Mesenchymal stem cell (in vitro differentiated cells and primary cell): ENCODE results near the gene DBR1.
"Not testable (repeated sequence)": the region's sequence is repeated elsewhere in the genome, so short reads cannot be mapped to it uniquely, and the experiment has no call there.

Experiments
- DNase-seq: peaks from one replicate; pipeline ENCODE4 v3.0.0-alpha.2; 2013
- H2AFZ ChIP-seq: one replicate; pipeline ENCODE4 v1.6.1; 2013; ENCODE audit warnings: low read depth, mild to moderate bottlenecking, control low read depth, inconsistent platforms, low read length, moderate library complexity
- H2AK5ac ChIP-seq: 2 replicates; pipeline ENCODE4 v1.6.1; 2013; ENCODE audit warnings: low read length, moderate library complexity, mild to moderate bottlenecking, inconsistent platforms; ENCODE audit not compliant: severe bottlenecking
- H2BK120ac ChIP-seq: one replicate; pipeline ENCODE4 v1.6.1; 2013; ENCODE audit warnings: low read depth, mild to moderate bottlenecking, inconsistent platforms, low read length, moderate library complexity
- H2BK12ac ChIP-seq, 2 experiments: one replicate each; pipeline ENCODE4 v1.6.1; 2013; ENCODE audit warnings: inconsistent platforms in 2 of 2, low read length in 2 of 2, mild to moderate bottlenecking in 2 of 2, moderate library complexity in 2 of 2, control low read depth in 1 of 2
- H2BK15ac ChIP-seq: one replicate; pipeline ENCODE4 v1.6.1; 2013; ENCODE audit warnings: mild to moderate bottlenecking, low read depth, inconsistent platforms; ENCODE audit not compliant: poor library complexity, severe bottlenecking
- H2BK5ac ChIP-seq: 2 replicates; pipeline ENCODE4 v1.6.1; 2013; ENCODE audit warnings: low read depth, mild to moderate bottlenecking, low read length, control low read depth, inconsistent platforms; ENCODE audit not compliant: poor library complexity, severe bottlenecking
- H3K14ac ChIP-seq, 2 experiments: one replicate each; pipeline ENCODE4 v1.6.1; 2013; ENCODE audit warnings: inconsistent platforms in 2 of 2, low read length in 2 of 2, control low read depth in 1 of 2, mild to moderate bottlenecking in 1 of 2, moderate library complexity in 1 of 2
- H3K18ac ChIP-seq, 2 experiments: one replicate each; pipeline ENCODE4 v1.6.1; 2013; ENCODE audit warnings: inconsistent platforms in 2 of 2, low read length in 2 of 2, control low read depth in 1 of 2, low read depth in 1 of 2, mild to moderate bottlenecking in 1 of 2
- H3K23ac ChIP-seq, 2 experiments: one replicate each; pipeline ENCODE4 v1.6.1; 2013; ENCODE audit warnings: inconsistent platforms in 2 of 2, low read length in 2 of 2, mild to moderate bottlenecking in 2 of 2, moderate library complexity in 2 of 2, control low read depth in 1 of 2
- H3K27ac ChIP-seq: 2 replicates; pipeline ENCODE4 v1.5.1; 2013; ENCODE audit warnings: mild to moderate bottlenecking, moderate library complexity, low read length, control low read depth, inconsistent platforms; ENCODE audit not compliant: poor library complexity, severe bottlenecking
- H3K27me3 ChIP-seq, 2 experiments: 2 replicates each; pipeline versions ENCODE4 v1.6.1 to v1.7.0; 2013; ENCODE audit warnings: low read length in 2 of 2, mild to moderate bottlenecking in 2 of 2, moderate library complexity in 2 of 2, control low read depth in 1 of 2, inconsistent platforms in 1 of 2; ENCODE audit not compliant: control insufficient read depth in 1 of 2, insufficient read depth in 1 of 2
- H3K36me3 ChIP-seq, 2 experiments: 2 replicates each; pipeline versions ENCODE4 v1.6.1 to v1.7.0; 2013; ENCODE audit warnings: low read length in 2 of 2, control low read depth in 1 of 2, inconsistent platforms in 1 of 2, low read depth in 1 of 2, mild to moderate bottlenecking in 1 of 2; ENCODE audit not compliant: insufficient read depth in 2 of 2, control insufficient read depth in 1 of 2
- H3K4ac ChIP-seq, 2 experiments: one replicate each; pipeline ENCODE4 v1.6.1; 2013; ENCODE audit warnings: inconsistent platforms in 2 of 2, low read length in 2 of 2, mild to moderate bottlenecking in 2 of 2, moderate library complexity in 2 of 2, control low read depth in 1 of 2, low read depth in 1 of 2
- H3K4me1 ChIP-seq: 2 replicates; pipeline ENCODE4 v1.6.1; 2013; ENCODE audit warnings: low read depth, low read length, control low read depth; ENCODE audit not compliant: control insufficient read depth, insufficient read depth
- H3K4me2 ChIP-seq: 2 replicates; pipeline ENCODE4 v1.6.1; 2013; ENCODE audit warnings: low read length, mild to moderate bottlenecking, inconsistent platforms; ENCODE audit not compliant: poor library complexity, severe bottlenecking
- H3K4me3 ChIP-seq, 2 experiments: 2 replicates each; pipeline versions ENCODE4 v1.5.1 to v1.7.0; 2013; ENCODE audit warnings: low read length in 2 of 2, mild to moderate bottlenecking in 2 of 2, control low read depth in 1 of 2, low read depth in 1 of 2; ENCODE audit not compliant: insufficient read depth in 1 of 2
- H3K79me1 ChIP-seq: replicated peaks from 2 replicates; pipeline ENCODE4 v1.6.1; 2013; ENCODE audit warnings: mild to moderate bottlenecking, control low read depth, low read length, inconsistent platforms; ENCODE audit not compliant: poor library complexity, severe bottlenecking
- H3K9ac ChIP-seq: 2 replicates; pipeline ENCODE4 v1.7.0; 2013; ENCODE audit warnings: mild to moderate bottlenecking, low read length, moderate library complexity
- H3K9me3 ChIP-seq: 2 replicates; pipeline ENCODE4 v1.7.0; 2013; ENCODE audit warnings: mild to moderate bottlenecking, low read length; ENCODE audit not compliant: control insufficient read depth
- H4K8ac ChIP-seq: one replicate; pipeline ENCODE4 v1.6.1; 2013; ENCODE audit warnings: inconsistent platforms, mild to moderate bottlenecking, low read length, moderate library complexity
- H4K91ac ChIP-seq: one replicate; pipeline ENCODE4 v1.6.1; 2013; ENCODE audit warnings: mild to moderate bottlenecking, low read length, inconsistent platforms
- WGBS: methylation state at CpG from one replicate; pipeline ENCODE4 v1.1.7; 2013; ENCODE audit warnings: mixed read lengths; 5-methylcytosine and 5-hydroxymethylcytosine counted together

DBR1 gene

GRCh38 chr3:138154534-138154933 is 20.2 kb downstream of the DBR1 start:
- Histone ChIP-seq H3K27ac (no peak overlapping the region), H3K4me2 (no peak overlapping the region), H3K9me3 (no peaks in the 10 kb centered on the region), H3K18ac (no peak overlapping the region), H2BK15ac (no peak overlapping the region), H2BK120ac (no peak overlapping the region), H3K4me3 (no peak overlapping the region), H3K14ac (no peak overlapping the region), H2AK5ac (no peak overlapping the region), H3K23ac (no peak overlapping the region), H2AFZ (no peak overlapping the region), H3K27me3 (no peaks in the 10 kb centered on the region), H3K9ac (no peak overlapping the region), H3K4ac (no peak overlapping the region), H3K36me3 (no peaks in the 10 kb centered on the region), H4K8ac (no peak overlapping the region), H3K79me1 (no peaks in the 10 kb centered on the region), H2BK12ac (no peak overlapping the region), H4K91ac (no peak overlapping the region), H2BK5ac (no peak overlapping the region), H3K4me1 (no peaks in the 10 kb centered on the region)
- DNase-seq = no peak

- no peak for DNase-seq
- Histone ChIP-seq H4K8ac (no peak overlapping the region), H3K27me3 (no peaks in the 10 kb centered on the region), H2AFZ (no peak overlapping the region), H3K4me2 (no peak overlapping the region), H2BK5ac (no peak overlapping the region), H3K4ac (no peak overlapping the region), H3K14ac (no peak overlapping the region), H3K9ac (no peak overlapping the region), H2BK120ac (no peak overlapping the region), H3K18ac (no peak overlapping the region), H3K23ac (no peak overlapping the region), H2AK5ac (no peak overlapping the region), H3K27ac (no peak overlapping the region), H3K9me3 (no peaks in the 10 kb centered on the region), H3K4me3 (no peak overlapping the region), H4K91ac (no peak overlapping the region), H2BK12ac (no peak overlapping the region), H2BK15ac (no peak overlapping the region), H3K4me1 (no peaks in the 10 kb centered on the region), H3K79me1 (no peaks in the 10 kb centered on the region), H3K36me3 (no peaks in the 10 kb centered on the region)
- 84% methylated on average over 4 of the region's 4 CpGs for WGBS
These were observed 26.2 kb downstream of the DBR1 start for GRCh38 chr3:138148503-138148902.

GRCh38 chr3:138142181-138142580 is 32.5 kb downstream of the DBR1 start:
- not testable (repeated sequence) for H3K27me3 ChIP-seq, H3K4me3 ChIP-seq, H3K36me3 ChIP-seq, H2AFZ ChIP-seq, H3K14ac ChIP-seq, H2BK120ac ChIP-seq, H3K27ac ChIP-seq, H2AK5ac ChIP-seq, H2BK15ac ChIP-seq, H3K4me1 ChIP-seq, H3K4me2 ChIP-seq, H4K8ac ChIP-seq, H3K4ac ChIP-seq, H3K23ac ChIP-seq, H3K18ac ChIP-seq, H3K79me1 ChIP-seq, H2BK5ac ChIP-seq, H3K9ac ChIP-seq, DNase-seq, H2BK12ac ChIP-seq, H3K9me3 ChIP-seq, H4K91ac ChIP-seq
- 74% methylated on average over 3 of the region's 3 CpGs for WGBS

- no peak overlapping the region for H2BK120ac ChIP-seq
- H3K23ac ChIP-seq = no peak overlapping the region
- no peak overlapping the region for H2BK15ac ChIP-seq
- peaks cover 0 to 5% of the 10 kb centered on the region in 2 experiments for H3K27me3 ChIP-seq
- H3K14ac ChIP-seq = no peak overlapping the region
- no peak overlapping the region for H3K9ac ChIP-seq
- no peak overlapping the region for H2AK5ac ChIP-seq
- no peak overlapping the region for H3K27ac ChIP-seq
- H2BK5ac ChIP-seq = no peak overlapping the region
- DNase-seq = no peak
- H3K79me1 ChIP-seq = no peaks in the 10 kb centered on the region
- H3K36me3 ChIP-seq = no peaks in the 10 kb centered on the region
- H3K9me3 ChIP-seq = no peaks in the 10 kb centered on the region
- H3K4ac ChIP-seq = no peak overlapping the region
- H4K91ac ChIP-seq = no peak overlapping the region
- no peak overlapping the region for H2BK12ac ChIP-seq
- H2AFZ ChIP-seq = no peak overlapping the region
- no peak overlapping the region for H3K4me2 ChIP-seq
- H3K4me3 ChIP-seq = no peak overlapping the region
- no peak overlapping the region for H4K8ac ChIP-seq
- H3K4me1 ChIP-seq = no peaks in the 10 kb centered on the region
- H3K18ac ChIP-seq = no peak overlapping the region
These were observed 33.8 kb downstream of the DBR1 start for GRCh38 chr3:138140940-138141339.
